Left ventricle myocardium superior (tissue), 1 donor: Measurements from ENCODE around the gene KLHL41. TPM values are rescaled to one million over a fixed set of nuclear protein-coding genes. Genes with fewer than 3 reads are reported as not detected.
"Not testable (repeated sequence)": the region's sequence is repeated elsewhere in the genome, so short reads cannot be mapped to it uniquely, and the experiment has no call there.

Experiments
- ATAC-seq: fragments of 200-7000 bp; cut with Tn5 transposase; one replicate; pipeline ENCODE4 v1.9.1; 2020; ENCODE audit warnings: mild to moderate bottlenecking, moderate library complexity
- DNase-seq: peaks from one replicate; pipeline ENCODE4 v3.0.0-alpha.2; 2020
- intact Hi-C: fragments of 100-400 bp; cut with micrococcal nuclease; formaldehyde crosslinking; loops from one replicate; pipeline ENCODE4 v1.11.0; 2022
- total RNA-seq: library from RNA; stranded (reverse); fragmentation: NEBNext Ultra II Directional; extraction: Animal tissue kit (Norgen Biotek cat#: 25700); gene quantifications from one replicate; pipeline ENCODE4 v1.2.1, GENCODE V29; 2021
- donor health status: DM: no; HTN: yes; CAD: no; lungs with severe emphysema.

The KLHL41 gene
- total RNA-seq, 1 donor from 2014 or later = 168 TPM

GRCh38 chr2:169504651-169505050, 4.9 kb upstream of the KLHL41 start:
- ATAC-seq = no peak
- intact Hi-C loops = no loop called here
- no peak for DNase-seq

GRCh38 chr2:169507698-169508097, 1.8 kb upstream of the KLHL41 start:
- intact Hi-C loops = no loop called here
- ATAC-seq (no peak), DNase-seq (no peak)

GRCh38 chr2:169509955-169510354, 453 bp downstream of the KLHL41 start:
- peak; percentile 14 for ATAC-seq

GRCh38 chr2:169510496-169510895, 994 bp downstream of the KLHL41 start:
- DNase-seq (no peak), ATAC-seq (peak; percentile 25)
- intact Hi-C loops = no loop called here

More at GRCh38 chr2:169509955-169510354, 453 bp downstream of the KLHL41 start:
- no peak for DNase-seq
- intact Hi-C loops = no loop called here

- DNase-seq (no peak), ATAC-seq (peak; percentile 33)
- intact Hi-C loops = no loop called here
Measured at GRCh38 chr2:169511818-169512217, 2.3 kb downstream of the KLHL41 start.

GRCh38 chr2:169512525-169512924, 3.0 kb downstream of the KLHL41 start:
- no peak for DNase-seq
- peak; percentile 16 for ATAC-seq
- intact Hi-C loops = no loop called here

GRCh38 chr2:169513094-169513493, 3.6 kb downstream of the KLHL41 start:
- intact Hi-C loops = no loop called here
- no peak for DNase-seq
- peak; percentile 22 for ATAC-seq

GRCh38 chr2:169513926-169514325, 4.4 kb downstream of the KLHL41 start:
- intact Hi-C loops = no loop called here
- ATAC-seq = peak; percentile 61
- no peak for DNase-seq

- intact Hi-C loops, DNase-seq, ATAC-seq: not testable (repeated sequence)
Measured at GRCh38 chr2:169514758-169515157, 5.3 kb downstream of the KLHL41 start.

- intact Hi-C loops, DNase-seq, ATAC-seq: not testable (repeated sequence)
Measured at GRCh38 chr2:169516488-169516995, 7.0 kb downstream of the KLHL41 start.

- no peak for ATAC-seq
- DNase-seq = no peak
- intact Hi-C loops = no loop called here
Measured at GRCh38 chr2:169520896-169521295, 11.4 kb downstream of the KLHL41 start.

- intact Hi-C loops = no loop called here
- DNase-seq (no peak), ATAC-seq (no peak)
Measured at GRCh38 chr2:169523681-169524080, 14.2 kb downstream of the KLHL41 start.

- DNase-seq (no peak), ATAC-seq (no peak)
- intact Hi-C loops = no loop called here
Measured at GRCh38 chr2:169525434-169525833, 15.9 kb downstream of the KLHL41 start.

GRCh38 chr2:169526451-169526850, 16.9 kb downstream of the KLHL41 start:
- DNase-seq (no peak), ATAC-seq (no peak)
- intact Hi-C loops = no loop called here

- ATAC-seq (peak; percentile 80), DNase-seq (peak; percentile 68)
- intact Hi-C loops = no loop called here
Measured at GRCh38 chr2:169528271-169528701, 18.8 kb downstream of the KLHL41 start.

GRCh38 chr2:169539460-169539859, 30.0 kb downstream of the KLHL41 start:
- ATAC-seq, DNase-seq, intact Hi-C loops: not testable (repeated sequence)

- no peak for ATAC-seq
- DNase-seq = no peak
- intact Hi-C loops = no loop called here
Measured at GRCh38 chr2:169540146-169540545, 30.6 kb downstream of the KLHL41 start.

- no peak for ATAC-seq
- intact Hi-C loops = no loop called here
- DNase-seq = no peak
Measured at GRCh38 chr2:169542433-169542832, 32.9 kb downstream of the KLHL41 start.

GRCh38 chr2:169546756-169547155, 37.3 kb downstream of the KLHL41 start:
- ATAC-seq (no peak), DNase-seq (no peak)
- intact Hi-C loops = no loop called here

GRCh38 chr2:169561364-169561763, 51.9 kb downstream of the KLHL41 start:
- ATAC-seq = no peak
- DNase-seq = no peak
- intact Hi-C loops = no loop called here

- intact Hi-C loops, DNase-seq, ATAC-seq: not testable (repeated sequence)
Measured at GRCh38 chr2:169562084-169562483, 52.6 kb downstream of the KLHL41 start.

GRCh38 chr2:169562519-169562918, 53.0 kb downstream of the KLHL41 start:
- intact Hi-C loops = no loop called here
- no peak for ATAC-seq
- DNase-seq = no peak
